Keratinocyte (primary cell): ENCODE measurements around the gene MLLT10. TPM values are rescaled to one million over a fixed set of nuclear protein-coding genes. Genes with fewer than 3 reads are reported as not detected.

ENCODE experiments used
- DNase-seq: peaks from one replicate; pipeline ENCODE4 v3.0.0-alpha.2; 2011; ENCODE audit warnings: low read depth, missing footprints, low spot score
- FAIRE-seq: peaks from 2 replicates; lab custom pipeline; 2011; peaks lifted over from hg19 to GRCh38; lab: Jason Lieb, UNC
- H2AFZ ChIP-seq: 2 replicates; pipeline ENCODE4 v1.6.0; 2012; ENCODE audit warnings: low read length, control low read depth, inconsistent platforms; ENCODE audit not compliant: control insufficient read depth
- H3K27ac ChIP-seq: 2 replicates; pipeline ENCODE4 v1.5.1; 2011; ENCODE audit warnings: low read length; ENCODE audit not compliant: control insufficient read depth, insufficient read depth
- H3K27me3 ChIP-seq: 3 replicates; pipeline ENCODE4 v1.6.0; 2011; ENCODE audit warnings: low read length; ENCODE audit not compliant: control insufficient read depth, insufficient read depth; ENCODE audit errors: extremely low read depth
- H3K36me3 ChIP-seq, 2 experiments: 2 replicates in 1 of 2; 3 replicates in 1 of 2; pipeline ENCODE4 v1.5.1; 2011; ENCODE audit warnings: low read length in 2 of 2, mild to moderate bottlenecking in 1 of 2; ENCODE audit not compliant: control insufficient read depth in 2 of 2, insufficient read depth in 2 of 2; ENCODE audit errors: extremely low read depth in 1 of 2
- H3K4me1 ChIP-seq: 3 replicates; pipeline ENCODE4 v1.5.1; 2011; ENCODE audit warnings: low read length; ENCODE audit not compliant: control insufficient read depth, insufficient read depth; ENCODE audit errors: extremely low read depth
- H3K4me2 ChIP-seq: 3 replicates; pipeline ENCODE4 v1.6.0; 2011; ENCODE audit warnings: low read depth, low read length; ENCODE audit not compliant: control insufficient read depth, insufficient read depth; ENCODE audit errors: extremely low read depth
- H3K4me3 ChIP-seq, 3 experiments: fragments of 200-600 bp in 1 of 3; sonication (generic) in 1 of 3; 2 replicates in 2 of 3; 3 replicates in 1 of 3; pipeline ENCODE4 v1.5.1; 2011 to 2016; ENCODE audit warnings: low read length in 3 of 3, mild to moderate bottlenecking in 3 of 3, control low read depth in 2 of 3, inconsistent platforms in 1 of 3, low read depth in 1 of 3, mixed read lengths in 1 of 3, mixed run types in 1 of 3, moderate library complexity in 1 of 3; ENCODE audit not compliant: control insufficient read depth in 2 of 3, insufficient read depth in 2 of 3; ENCODE audit errors: extremely low read depth in 1 of 3
- H3K79me2 ChIP-seq: 2 replicates; pipeline ENCODE4 v1.6.0; 2012; ENCODE audit warnings: low read length; ENCODE audit not compliant: control insufficient read depth, insufficient read depth
- H3K9ac ChIP-seq: 3 replicates; pipeline ENCODE4 v1.6.0; 2011; ENCODE audit warnings: low read length; ENCODE audit not compliant: control insufficient read depth, insufficient read depth; ENCODE audit errors: extremely low read depth
- H3K9me1 ChIP-seq: 3 replicates; pipeline ENCODE4 v1.6.0; 2011; ENCODE audit warnings: low read length; ENCODE audit not compliant: control insufficient read depth, insufficient read depth; ENCODE audit errors: extremely low read depth
- H3K9me3 ChIP-seq: 2 replicates; pipeline ENCODE4 v1.5.1; 2012; ENCODE audit warnings: low read depth, low read length; ENCODE audit not compliant: control insufficient read depth
- H4K20me1 ChIP-seq: 3 replicates; pipeline ENCODE4 v1.6.0; 2011; ENCODE audit warnings: low read length; ENCODE audit not compliant: control insufficient read depth, insufficient read depth; ENCODE audit errors: extremely low read depth
- CTCF ChIP-seq, 3 experiments: IDR thresholded peaks in 1 of 3; conservative IDR thresholded peaks in 1 of 3; optimal IDR thresholded peaks in 1 of 3; 2 replicates in 2 of 3; 3 replicates in 1 of 3; pipeline versions ENCODE3 to v1.5.1; 2011; ENCODE audit warnings: low read length in 3 of 3, mild to moderate bottlenecking in 3 of 3, moderate library complexity in 2 of 3, control low read depth in 1 of 3, inconsistent platforms in 1 of 3; ENCODE audit not compliant: insufficient read depth in 2 of 3; ENCODE audit errors: extremely low read depth in 1 of 3
- EZH2 ChIP-seq: IDR thresholded peaks from one replicate; pipeline ENCODE4 v1.6.1; 2012; ENCODE audit warnings: inconsistent platforms, mild to moderate bottlenecking, low read length, moderate library complexity
- dilution Hi-C: fragments of 300-500 bp; cut with MboI; formaldehyde crosslinking; loops from one replicate; pipeline ENCODE4 v1.7.0; 2020; ENCODE audit warnings: low sequenced_read_pairs; ENCODE audit not compliant: extremely low pct_ligation_motif_present
- polyA plus RNA-seq, 5 experiments: library from polyadenylated mRNA; depleted of rRNA in 3 of 5; stranded (reverse) in 3 of 5; stranded (forward) in 1 of 5; unstranded in 1 of 5; fragments of >200 nt; gene quantifications; 1 replicate in 1 of 5; 2 replicates in 3 of 5; 3 replicates in 1 of 5; pipeline versions ENCODE4 v1.2.1 to v1.2.3, GENCODE V29; 2011 to 2012; ENCODE audit warnings: missing spikeins in 2 of 5, low read depth in 1 of 5, low replicate concordance in 1 of 5

MLLT10 gene
- polyA plus RNA-seq, 1 donor (not counting 4 experiments of a cell fraction or from before 2014, with no cell fraction given) = 40.2 TPM

- peaks cover 26% of the 10 kb centered on the region for H3K79me2 ChIP-seq
- H3K36me3 ChIP-seq = no peaks in the 10 kb centered on the region
- H2AFZ ChIP-seq = peak overlapping the region; percentile 67
- H3K9ac ChIP-seq = peak overlapping the region; percentile 96
- DNase-seq (no peak), FAIRE-seq (peak; percentile 71)
- H3K9me3 ChIP-seq = no peaks in the 10 kb centered on the region
- H3K4me1 ChIP-seq = peaks cover 25% of the 10 kb centered on the region
- no peaks in the 10 kb centered on the region for H3K9me1 ChIP-seq
- H3K27ac ChIP-seq = peak overlapping the region; percentile 85
- H3K27me3 ChIP-seq = no peaks in the 10 kb centered on the region
- no peak for TF ChIP-seq CTCF (optimal IDR thresholded peaks at IDR 0.05 in 1 of 3, IDR thresholded peaks at IDR 0.05 in 1 of 3, conservative IDR thresholded peaks at IDR 0.05 in 1 of 3; ENCODE audit: extremely low read depth in 1 of 3, insufficient read depth in 2 of 3, low read length in 3 of 3)
- no peak for TF ChIP-seq EZH2
- peak overlapping the region; percentile 98 for H3K4me2 ChIP-seq
- dilution Hi-C loops = no loop called here
- H4K20me1 ChIP-seq = peaks cover 2% of the 10 kb centered on the region
- peak overlapping the region; percentile 63 to 71 (median 64) for H3K4me3 ChIP-seq
These were observed 1.2 kb upstream of the MLLT10 start for GRCh38 chr10:21532694-21533466.

GRCh38 chr10:21534280-21534586, 201 bp downstream of the MLLT10 start:
- dilution Hi-C loops = no loop called here
- H3K4me3 ChIP-seq = peak overlapping the region; percentile 38 to 71 (median 64)
- peak overlapping the region; percentile 60 for H3K27ac ChIP-seq
- H3K36me3 ChIP-seq = peaks cover 0 to 1% of the 10 kb centered on the region in 2 experiments
- H2AFZ ChIP-seq = no peak overlapping the region
- DNase-seq (no peak), FAIRE-seq (no peak)
- H3K9me1 ChIP-seq = no peaks in the 10 kb centered on the region
- H3K9ac ChIP-seq = peak overlapping the region; percentile 96
- no peak overlapping the region for H3K4me2 ChIP-seq
- H4K20me1 ChIP-seq = peaks cover 2% of the 10 kb centered on the region
- no peaks in the 10 kb centered on the region for H3K27me3 ChIP-seq
- H3K79me2 ChIP-seq = peaks cover 32% of the 10 kb centered on the region
- H3K9me3 ChIP-seq = no peaks in the 10 kb centered on the region
- TF ChIP-seq CTCF (optimal IDR thresholded peaks at IDR 0.05 in 1 of 3, IDR thresholded peaks at IDR 0.05 in 1 of 3, conservative IDR thresholded peaks at IDR 0.05 in 1 of 3; ENCODE audit: extremely low read depth in 1 of 3, insufficient read depth in 2 of 3, low read length in 3 of 3) = no peak
- TF ChIP-seq EZH2 = no peak
- H3K4me1 ChIP-seq = peaks cover 25% of the 10 kb centered on the region
